Brain microvascular endothelial cell (primary cell): ENCODE data around the gene SH3TC2.
A peak's percentile ranks its signal among the peaks of the same experiment; 100 is the strongest.

ENCODE experiments used
- DNase-seq: peaks from one replicate; pipeline ENCODE4 v3.0.0-alpha.2; 2020
- H3K27ac ChIP-seq: fragments of 250-450 bp; sonication (Bioruptor Pico); 2 replicates; pipeline ENCODE4 v1.5.1; 2020; ENCODE audit warnings: mild to moderate bottlenecking, moderate library complexity
- H3K27me3 ChIP-seq: fragments of 250-450 bp; sonication (Bioruptor Pico); replicated peaks from 2 replicates; pipeline ENCODE4 v1.5.1; 2020; ENCODE audit warnings: mild to moderate bottlenecking
- H3K36me3 ChIP-seq: fragments of 250-450 bp; sonication (Bioruptor Pico); replicated peaks from 2 replicates; pipeline ENCODE4 v1.5.1; 2020; ENCODE audit warnings: mild to moderate bottlenecking
- H3K4me3 ChIP-seq: 2 replicates; pipeline ENCODE4 v1.5.1; 2011; ENCODE audit warnings: low read depth, mild to moderate bottlenecking, control low read depth, low read length, moderate library complexity
- in situ Hi-C: cut with HindIII; loops from 2 replicates; pipeline ENCODE4 v1.10.0; 2017; ENCODE audit warnings: low sequenced_read_pairs, low pct_ligation_motif_present
- TF ChIP-seq, protein P1 (sequence below): IDR thresholded peaks from 2 replicates; pipeline ENCODE4 v1.5.1; 2011; ENCODE audit warnings: low read depth, mild to moderate bottlenecking, moderate library complexity, low read length, control low read depth, inconsistent platforms; ENCODE audit errors: missing control alignments

Gene SH3TC2

DNA sequence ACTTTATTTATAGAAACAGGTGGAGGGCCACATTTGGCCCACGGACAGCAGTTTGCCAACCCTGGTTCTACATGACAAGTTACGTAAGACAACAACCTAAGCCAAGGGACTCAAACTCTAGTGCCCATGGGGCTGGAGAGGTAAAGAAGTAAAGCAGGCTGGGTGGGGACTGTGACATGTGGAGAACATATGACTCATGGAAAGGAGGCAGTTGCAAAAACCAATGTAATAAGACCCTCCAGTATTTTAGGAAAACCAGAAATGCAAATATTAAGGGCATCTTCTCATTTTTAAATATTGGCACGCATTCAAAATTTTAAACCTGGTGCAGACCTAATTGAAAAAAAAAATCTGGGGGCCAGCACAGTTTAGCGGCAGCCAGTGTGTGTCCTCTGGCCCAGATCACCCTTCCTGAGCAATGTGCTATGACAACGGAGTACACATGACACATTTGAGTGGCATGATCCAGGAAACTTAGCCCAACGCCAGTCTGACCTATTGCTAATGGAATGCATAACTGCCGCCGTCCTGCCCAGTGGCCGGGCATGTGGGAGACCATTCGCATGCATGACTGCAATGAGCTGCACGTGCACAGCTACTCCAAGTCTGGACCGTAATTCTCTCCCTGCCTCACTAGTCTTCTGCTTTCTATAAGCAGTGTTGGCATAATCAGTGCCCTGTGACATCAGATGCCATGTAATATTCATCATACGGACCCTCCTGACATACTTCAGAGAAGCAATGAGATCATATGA, 97.2 kb downstream of the SH3TC2 start:
- peak; percentile 91 for DNase-seq

DNA sequence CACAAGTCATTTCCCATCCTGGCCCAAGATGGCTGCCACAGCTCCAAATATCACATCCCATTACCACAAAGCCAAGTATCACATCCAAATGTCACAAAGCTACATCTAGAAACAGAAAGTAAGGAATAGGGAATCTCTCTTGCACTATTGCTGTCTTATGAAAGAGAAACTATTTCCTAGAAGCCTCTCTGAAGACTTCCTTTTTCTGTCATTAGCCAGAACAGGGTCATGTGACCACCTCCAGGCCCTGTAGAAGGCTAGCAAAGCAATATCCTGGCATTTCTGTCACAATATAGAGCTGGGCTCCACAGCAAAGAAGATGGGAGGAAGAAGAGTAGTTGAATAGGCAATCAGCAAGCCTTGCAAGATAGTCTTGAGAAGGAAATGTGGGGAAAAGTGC, 99.2 kb downstream of the SH3TC2 start:
- Histone ChIP-seq H3K27ac (no peak overlapping the region), H3K27me3 (no peaks in the 10 kb centered on the region), H3K4me3 (no peak overlapping the region), H3K36me3 (no peaks in the 10 kb centered on the region)
- in situ Hi-C loops, result no loop called here
- TF ChIP-seq, protein P1, sequence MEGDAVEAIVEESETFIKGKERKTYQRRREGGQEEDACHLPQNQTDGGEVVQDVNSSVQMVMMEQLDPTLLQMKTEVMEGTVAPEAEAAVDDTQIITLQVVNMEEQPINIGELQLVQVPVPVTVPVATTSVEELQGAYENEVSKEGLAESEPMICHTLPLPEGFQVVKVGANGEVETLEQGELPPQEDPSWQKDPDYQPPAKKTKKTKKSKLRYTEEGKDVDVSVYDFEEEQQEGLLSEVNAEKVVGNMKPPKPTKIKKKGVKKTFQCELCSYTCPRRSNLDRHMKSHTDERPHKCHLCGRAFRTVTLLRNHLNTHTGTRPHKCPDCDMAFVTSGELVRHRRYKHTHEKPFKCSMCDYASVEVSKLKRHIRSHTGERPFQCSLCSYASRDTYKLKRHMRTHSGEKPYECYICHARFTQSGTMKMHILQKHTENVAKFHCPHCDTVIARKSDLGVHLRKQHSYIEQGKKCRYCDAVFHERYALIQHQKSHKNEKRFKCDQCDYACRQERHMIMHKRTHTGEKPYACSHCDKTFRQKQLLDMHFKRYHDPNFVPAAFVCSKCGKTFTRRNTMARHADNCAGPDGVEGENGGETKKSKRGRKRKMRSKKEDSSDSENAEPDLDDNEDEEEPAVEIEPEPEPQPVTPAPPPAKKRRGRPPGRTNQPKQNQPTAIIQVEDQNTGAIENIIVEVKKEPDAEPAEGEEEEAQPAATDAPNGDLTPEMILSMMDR, result no peak
- no peak for DNase-seq

More for the DNA sequence above, 97.2 kb downstream of the SH3TC2 start:
- no peaks in the 10 kb centered on the region for H3K36me3 ChIP-seq
- in situ Hi-C loops, result no loop called here
- no peaks in the 10 kb centered on the region for H3K27me3 ChIP-seq
- no peak overlapping the region for H3K4me3 ChIP-seq
- TF ChIP-seq, protein P1, result no peak
- peak overlapping the region; percentile 15 for H3K27ac ChIP-seq

DNA sequence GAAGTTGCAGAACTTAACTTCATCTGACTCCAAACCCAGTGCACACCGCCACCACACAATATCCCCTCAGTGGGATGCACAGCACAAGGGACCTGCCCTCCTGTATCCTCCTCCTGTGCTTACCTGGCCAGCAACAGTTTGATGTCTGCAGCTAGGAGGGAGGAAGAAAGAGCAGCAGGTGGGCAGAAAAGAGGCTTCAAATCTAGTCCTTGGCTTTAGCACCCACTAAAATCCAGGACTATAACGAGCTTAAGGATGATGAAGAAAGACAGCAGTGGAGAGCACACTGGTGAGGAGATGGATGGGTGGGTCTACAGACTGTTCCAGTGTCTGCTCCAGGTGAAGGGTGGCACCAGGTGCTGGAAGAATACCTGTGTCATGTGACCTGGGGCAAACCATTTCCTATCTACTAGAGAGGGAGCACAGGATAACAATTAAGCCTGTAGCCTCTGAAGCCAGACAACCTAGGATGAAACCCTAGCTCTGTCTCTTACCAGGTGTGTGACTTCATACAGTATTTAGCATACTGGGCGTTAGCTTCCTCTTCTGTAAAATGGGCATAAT, 100.0 kb downstream of the SH3TC2 start:
- Histone ChIP-seq H3K36me3 (no peaks in the 10 kb centered on the region), H3K4me3 (no peak overlapping the region), H3K27ac (no peak overlapping the region), H3K27me3 (no peaks in the 10 kb centered on the region)
- no peak for DNase-seq
- TF ChIP-seq, protein P1, result no peak
- in situ Hi-C loops, result no loop called here

DNA sequence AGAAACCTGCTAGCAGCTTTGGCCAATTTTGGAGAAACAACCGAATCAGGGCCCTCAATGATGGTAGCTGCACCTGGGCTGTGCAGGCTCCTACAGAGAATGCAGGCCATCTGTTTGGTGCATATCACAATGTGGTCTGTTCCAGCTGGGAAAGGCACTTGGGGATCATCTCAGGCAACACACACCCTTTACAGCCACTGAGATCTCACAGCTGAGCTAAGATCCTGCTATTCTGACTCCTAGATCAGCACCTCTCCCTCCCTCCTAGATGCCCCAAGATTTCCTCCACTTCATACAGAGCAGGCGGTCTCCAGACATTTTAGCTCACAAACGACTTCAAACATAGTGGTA, 100.7 kb downstream of the SH3TC2 start:
- H3K4me3 ChIP-seq, result no peak overlapping the region
- TF ChIP-seq, protein P1, result no peak
- H3K27me3 ChIP-seq, result no peaks in the 10 kb centered on the region
- no peak overlapping the region for H3K27ac ChIP-seq
- in situ Hi-C loops, result no loop called here
- H3K36me3 ChIP-seq, result no peaks in the 10 kb centered on the region
- no peak for DNase-seq

DNA sequence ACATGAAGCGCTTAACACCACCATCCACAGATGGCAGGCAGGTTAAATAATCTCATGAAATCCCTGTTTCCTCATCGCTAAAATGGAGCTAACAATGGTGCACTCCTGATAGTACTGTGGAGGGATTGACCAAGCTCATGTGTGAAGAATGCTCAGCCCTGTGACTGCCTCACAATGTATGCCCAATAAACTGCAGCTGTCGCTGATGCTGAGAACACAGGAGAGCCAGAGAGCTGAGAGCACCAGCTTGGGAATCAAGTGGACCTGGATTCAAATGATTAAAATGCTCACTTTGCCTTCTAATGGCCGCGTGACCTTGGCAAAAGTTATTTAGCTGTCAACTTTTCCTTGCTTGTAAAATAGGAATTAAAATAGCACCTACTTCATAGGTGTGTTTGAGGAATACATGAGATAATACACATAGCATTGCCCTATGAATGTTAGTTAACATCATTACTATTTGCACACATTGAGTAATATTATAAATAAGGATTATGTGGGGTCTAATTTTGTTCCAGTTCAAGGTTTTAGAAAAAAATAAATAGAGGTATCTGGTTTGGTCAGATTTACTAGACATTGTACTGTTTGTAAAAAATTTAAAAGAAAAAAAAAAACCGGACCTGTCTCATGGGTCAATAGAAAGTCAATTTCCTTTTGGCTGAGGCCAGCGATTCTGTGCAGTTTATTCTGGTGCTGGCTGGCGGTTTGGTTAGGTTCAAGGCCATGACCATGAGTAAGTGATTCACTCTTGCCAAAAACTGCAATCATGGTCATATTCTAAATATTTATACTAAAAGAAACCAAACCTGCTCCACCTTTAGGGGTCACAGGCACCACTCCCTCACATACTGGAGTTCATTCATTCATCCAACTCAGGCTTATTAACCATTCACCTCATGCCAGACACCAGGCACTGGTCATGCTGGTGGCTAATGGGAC, 101.3 kb downstream of the SH3TC2 start:
- Histone ChIP-seq H3K27me3 (no peaks in the 10 kb centered on the region), H3K27ac (no peak overlapping the region), H3K4me3 (no peak overlapping the region), H3K36me3 (no peaks in the 10 kb centered on the region)
- in situ Hi-C loops, result no loop called here
- TF ChIP-seq, protein P1, result no peak
- no peak for DNase-seq
